Activated effector memory CD4-positive, alpha-beta T cell treated with anti-CD3 and anti-CD28 coated beads, Interleukin-2, amount 50 U/mL, for 16 hours (primary cell): ENCODE measurements around the gene RGS6.

Source experiments
- DNase-seq: peaks from one replicate; pipeline ENCODE4 v3.0.0-alpha.2; 2020

The RGS6 gene

DNA sequence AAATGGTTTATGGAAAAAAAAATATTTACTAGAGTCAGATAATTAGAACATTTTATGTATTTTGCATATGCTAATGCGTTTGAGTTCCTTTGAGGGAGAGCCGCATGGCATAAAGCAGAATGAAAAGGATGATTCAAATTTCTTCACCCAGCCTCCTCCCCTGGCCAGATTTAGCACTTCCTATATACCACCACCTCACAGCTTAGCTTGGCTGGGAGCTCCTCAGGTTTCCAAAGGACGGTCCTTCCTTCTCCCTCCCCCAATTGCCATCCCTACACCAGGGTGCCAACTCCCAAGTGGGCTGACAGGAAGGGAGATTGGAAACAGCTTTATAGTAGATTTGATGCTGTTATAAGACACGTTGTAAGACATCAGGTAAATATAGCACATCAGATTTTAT, 157.4 kb downstream of the RGS6 start:
- DNase-seq: no peak

DNA sequence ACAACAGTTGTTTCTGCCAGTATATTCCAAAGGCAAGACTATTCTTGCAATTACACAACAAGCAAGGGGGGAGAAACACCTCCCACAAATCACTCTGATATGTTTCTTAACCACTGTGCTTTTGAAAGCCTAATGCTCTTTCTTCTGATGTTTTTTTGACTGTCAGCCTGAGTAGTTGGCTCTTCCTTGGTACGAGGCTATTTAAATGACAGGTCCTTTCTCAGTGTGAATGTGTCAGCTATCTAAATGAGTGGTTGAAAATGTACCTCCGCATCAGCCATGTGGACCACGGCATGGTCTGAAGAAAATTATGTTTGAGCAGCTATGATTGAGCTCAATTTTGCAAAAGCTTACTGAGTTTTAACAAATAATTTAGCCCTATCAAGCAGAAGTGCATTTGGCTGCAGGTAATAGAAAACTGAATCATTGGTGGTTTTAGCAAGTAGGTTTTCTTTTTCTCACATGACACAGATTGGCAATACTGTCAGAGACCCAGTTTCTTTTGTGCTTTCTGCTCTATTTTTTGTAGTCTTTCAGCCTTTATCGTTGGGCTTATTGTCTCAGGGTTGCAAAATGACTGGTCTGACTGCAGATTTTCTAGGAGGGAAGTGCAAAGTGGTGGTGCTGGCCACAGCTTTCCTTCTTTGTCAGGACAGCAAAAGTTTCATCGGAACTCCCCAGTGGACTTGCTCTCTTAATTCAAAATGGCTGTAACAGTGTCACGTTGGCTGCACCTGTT, 162.8 kb downstream of the RGS6 start:
- no peak for DNase-seq

DNA sequence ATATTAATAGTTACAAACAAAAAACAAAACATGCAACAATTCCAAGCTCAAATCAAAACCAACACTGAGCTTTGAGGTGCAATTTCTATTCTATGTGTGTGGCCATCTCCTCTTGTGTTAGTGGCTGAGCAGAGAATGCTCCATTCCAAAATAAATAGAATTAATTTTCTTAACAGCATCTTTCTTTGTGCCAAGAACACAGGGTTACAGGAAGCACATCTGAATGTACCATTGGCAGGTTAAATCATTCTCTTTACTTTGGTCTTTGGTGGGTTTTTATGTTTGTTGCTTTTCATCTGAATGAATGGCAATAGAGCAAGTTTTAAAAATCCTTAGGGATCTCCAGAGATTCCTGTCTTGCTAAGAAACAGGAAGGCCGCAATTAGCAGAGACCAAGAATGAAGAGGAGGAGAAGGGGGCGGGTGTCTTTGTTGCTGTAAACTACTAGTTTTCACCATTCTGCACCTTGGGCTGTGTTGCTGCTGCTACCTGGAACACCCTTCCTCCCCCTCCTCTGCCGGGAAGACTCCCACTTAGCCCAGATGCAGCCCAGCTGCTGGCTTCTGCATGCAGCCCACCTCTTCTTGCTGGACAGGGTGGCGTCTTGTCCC, 165.0 kb downstream of the RGS6 start:
- DNase-seq: no peak

DNA sequence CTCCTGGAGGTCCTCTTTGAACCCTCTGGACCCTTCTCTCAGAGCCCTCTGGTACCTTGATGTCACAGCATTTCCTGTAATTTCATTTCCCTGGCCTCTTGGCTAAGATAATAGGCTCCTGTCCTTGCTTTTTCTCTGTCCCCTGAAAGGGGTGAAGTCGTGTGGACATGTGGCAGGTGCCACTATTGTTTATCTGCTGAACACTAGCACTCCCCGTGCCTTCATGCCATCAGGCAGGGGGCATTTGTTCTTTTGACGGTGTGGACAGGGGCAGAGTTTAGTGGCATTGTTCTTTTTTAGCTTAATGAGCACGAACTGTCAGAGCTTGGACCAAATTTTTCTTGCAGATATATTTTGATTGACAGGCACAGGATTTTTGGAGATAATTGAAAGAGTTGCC, 166.0 kb downstream of the RGS6 start:
- DNase-seq: no peak

DNA sequence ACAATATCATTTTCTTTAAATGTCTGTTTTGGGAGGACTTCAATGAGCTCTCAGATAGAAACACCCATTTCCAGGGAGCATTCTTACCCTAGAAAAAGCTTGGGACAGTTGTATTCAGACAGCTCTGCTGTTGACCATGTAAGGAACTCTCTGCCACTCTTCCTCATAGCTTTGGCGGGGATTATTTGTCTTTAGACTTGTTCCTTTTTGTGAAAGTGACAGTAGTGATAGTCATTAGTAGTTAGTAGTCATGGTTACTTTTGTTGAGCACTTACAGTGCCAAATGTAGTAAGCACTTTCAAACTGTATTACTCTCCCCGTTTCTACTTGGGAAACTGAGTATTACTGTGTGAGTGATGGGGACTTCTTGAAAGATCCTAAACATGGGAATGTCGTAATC, 167.3 kb downstream of the RGS6 start:
- no peak for DNase-seq

DNA sequence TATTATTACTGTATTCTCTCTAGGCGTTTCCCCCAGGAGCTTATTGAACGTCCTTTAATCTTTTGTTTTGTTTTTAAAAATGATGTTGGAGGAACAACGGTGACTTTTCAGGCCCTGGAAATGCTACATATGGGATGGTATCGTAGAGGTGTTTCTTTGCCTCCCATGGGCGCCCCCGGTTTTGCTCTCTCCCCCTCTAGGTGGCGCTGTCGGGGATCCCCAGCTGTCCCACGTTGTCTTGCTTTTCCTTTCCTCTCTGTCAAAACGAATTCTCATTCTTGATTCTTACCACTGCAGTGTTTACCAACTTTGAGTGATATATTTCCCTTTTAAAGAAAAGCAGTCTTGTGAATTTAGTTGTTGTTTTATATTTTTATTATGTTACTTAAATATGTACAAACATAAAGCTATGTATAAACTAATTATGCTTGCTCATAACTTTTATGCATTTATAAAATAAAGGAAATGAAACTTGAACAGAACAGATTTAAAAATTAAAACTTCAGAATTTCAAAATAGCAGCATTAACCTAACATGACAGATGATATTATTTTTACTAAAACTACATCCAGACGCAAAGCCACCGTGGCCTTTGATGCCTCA, 171.9 kb downstream of the RGS6 start:
- peak; percentile 76 for DNase-seq

DNA sequence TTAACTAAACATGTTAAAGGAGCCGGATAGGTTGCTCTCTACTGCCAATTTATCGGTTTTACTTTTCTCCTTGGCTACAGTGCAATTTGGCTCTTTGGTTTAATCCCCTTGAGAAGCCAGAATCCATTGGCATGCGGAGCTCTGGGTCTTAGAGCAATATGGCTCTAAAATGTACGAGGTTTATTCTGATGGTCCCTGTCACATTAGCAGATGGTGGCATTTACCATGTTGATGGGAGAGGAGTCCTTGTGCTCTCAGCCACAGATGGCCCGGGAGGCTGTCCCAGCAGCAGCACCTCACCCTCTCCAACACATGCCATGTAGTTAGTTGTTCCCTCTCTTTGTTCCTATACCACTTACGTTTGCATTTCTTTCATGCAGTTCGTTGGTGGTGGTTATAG, 179.7 kb downstream of the RGS6 start:
- DNase-seq: no peak

DNA sequence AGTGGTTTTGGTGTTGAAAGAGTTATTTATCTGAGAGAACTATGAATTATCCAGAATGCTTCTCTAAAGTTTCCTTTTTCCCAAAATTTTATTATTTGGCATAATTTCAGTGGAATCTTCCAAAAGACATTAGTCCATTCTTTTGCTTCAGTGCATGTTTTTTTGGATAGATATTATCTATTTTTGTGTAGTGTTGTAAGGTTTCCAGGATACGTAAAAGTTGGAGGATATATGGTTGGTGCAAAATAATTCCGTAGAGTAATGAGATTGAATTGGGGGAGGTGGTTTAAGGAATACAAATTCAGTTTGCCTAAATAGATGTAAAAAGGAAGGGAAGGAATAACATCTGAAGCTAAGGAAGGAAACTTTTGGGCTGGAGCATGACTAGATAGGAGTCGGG, 186.6 kb downstream of the RGS6 start:
- no peak for DNase-seq

DNA sequence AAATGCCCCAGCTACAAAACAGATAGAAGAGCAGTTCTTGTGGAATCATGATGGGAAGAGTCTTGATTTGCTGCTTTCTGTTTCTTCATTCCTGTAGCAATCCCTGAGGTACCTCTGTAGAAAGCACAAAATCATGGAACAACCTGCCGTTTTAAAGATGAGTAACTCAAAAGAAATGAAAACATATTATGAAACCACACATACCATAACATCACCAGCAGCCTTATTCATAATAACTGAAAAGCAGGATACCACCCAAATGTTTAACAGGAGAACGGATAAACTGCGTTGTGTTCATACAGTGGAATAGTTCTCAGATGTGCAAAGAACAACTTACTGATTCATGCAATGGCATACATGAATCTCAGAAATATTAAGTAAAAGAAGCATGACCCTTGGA, 188.1 kb downstream of the RGS6 start:
- no peak for DNase-seq

DNA sequence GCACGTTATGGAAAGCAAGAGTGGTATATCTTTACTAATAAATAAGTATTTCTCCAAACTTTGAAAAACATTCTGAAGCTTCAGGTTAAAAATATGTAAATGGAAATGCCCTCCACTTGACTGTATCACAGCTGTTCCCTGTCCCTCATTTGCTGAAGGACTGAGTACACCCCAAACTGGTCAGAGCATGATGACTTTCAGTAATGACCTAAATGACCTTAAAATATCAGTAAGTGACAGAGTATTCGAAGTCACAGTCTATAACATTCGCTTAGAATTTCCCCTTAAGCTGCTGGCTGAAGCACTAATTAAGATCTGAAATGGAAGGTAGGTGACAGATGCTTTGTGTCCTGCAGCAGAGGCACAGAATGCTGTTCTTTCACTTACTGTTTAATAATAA, 191.5 kb downstream of the RGS6 start:
- DNase-seq: no peak

DNA sequence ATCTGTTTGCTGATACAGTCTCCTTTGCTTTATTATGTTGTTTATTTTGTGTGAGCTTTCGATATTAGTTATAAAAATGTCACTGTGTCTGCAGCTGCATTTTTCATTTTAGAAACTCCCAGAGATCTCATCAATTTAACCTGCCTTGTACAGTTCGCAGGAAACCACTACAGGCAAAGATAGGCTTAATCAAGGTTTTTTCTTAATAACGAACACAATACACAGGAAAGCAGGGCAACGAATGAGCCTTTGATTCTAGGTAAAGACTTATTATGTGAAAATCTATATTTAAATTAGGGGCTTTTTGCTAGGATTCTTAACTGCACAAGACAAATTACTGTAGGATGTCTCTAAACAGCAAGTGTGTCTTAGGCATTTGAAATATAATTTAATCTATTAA, 191.9 kb downstream of the RGS6 start:
- DNase-seq: no peak

DNA sequence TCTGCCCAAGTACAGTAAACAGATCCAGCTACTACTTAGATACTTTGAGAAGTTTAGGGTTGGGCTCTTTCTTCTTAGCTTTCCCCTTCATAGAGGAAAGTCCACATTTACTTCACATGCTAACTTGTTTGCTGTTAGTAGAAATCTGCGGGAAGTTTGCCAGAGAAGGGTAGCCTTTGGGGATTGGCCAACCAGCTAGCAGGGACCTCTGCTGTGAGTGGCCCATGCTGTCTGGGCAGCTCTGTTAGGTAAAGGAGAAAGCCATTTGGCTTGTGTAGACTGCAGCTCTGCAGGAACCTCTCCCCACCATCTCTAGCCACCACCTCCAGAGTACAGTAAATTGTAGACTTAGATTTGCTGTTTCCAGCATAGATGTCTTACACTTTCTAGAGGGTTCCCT, 193.9 kb downstream of the RGS6 start:
- no peak for DNase-seq

DNA sequence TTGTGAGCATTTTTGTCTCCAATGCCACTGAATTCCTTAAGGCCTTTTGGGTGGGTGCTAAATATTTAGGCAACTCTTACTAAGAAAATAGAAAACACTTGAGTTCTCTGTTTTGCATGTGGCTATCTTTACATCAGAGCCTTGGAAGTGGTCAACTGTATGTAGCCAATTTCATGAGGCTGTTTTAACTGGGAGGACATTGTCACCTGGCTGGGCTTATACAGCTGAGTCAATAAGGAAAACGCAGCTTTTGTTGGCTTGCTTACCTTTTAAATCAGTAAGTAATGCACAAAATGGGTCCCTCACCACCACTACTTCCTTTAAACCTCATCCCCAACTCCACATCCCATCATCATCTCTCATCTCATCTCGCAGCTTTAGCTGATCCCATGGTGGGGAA, 194.3 kb downstream of the RGS6 start:
- no peak for DNase-seq

DNA sequence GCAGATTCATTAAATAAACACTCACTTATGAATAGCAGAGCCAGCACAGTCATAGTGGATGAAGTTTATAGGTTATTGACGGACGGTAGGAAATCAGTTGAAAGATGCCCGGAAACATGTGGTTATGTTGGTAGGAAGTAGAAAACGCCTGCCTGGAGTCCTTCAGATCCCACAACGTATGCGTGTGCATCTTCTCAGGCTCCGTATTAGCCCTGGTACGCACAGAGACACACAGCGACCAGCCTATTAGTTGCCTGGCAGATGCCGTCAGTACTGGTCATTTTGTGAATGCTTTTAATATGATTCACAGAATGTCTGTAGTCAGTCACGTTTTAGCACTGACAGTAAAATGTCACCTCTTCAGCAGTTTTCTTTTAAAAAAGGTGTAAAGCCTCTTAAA, 196.4 kb downstream of the RGS6 start:
- DNase-seq: no peak

DNA sequence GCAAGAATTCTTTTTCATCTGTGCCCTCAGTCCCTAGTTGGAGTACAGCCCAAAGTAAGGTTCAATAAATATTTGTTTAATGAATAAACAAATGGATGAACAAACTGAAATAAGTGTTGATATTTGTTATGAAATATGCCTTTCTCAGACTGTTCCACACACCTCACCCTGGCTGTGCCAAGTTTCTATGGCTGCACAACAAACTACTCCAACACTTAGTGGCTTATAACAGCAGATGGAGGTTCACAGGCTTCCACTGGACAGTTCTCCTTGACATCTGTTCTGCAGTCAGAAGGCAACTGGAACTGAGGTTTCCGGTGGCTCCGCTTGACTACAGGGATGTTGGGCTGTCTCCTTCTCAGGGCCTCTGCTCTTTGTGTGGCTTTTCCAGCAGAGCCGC, 197.1 kb downstream of the RGS6 start:
- no peak for DNase-seq

DNA sequence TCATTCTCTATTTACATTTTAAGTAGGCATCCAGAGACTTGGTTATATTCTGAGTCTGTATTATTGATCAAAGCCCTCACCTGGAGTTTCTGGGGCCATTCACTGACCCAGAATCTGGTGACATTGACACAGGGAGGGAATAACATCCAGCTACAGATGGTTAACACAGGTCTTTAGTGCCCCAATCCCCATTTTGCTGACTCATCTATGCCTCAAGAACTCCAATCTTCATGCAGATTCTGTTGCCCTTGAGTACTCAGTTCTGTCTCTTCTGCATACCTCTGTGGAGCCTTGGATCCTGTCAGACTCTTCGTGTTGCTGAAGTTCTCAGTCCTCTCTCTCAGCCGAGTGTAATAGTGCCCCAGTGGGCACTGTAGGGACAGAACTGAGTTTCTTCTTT, 208.9 kb downstream of the RGS6 start:
- DNase-seq: no peak

DNA sequence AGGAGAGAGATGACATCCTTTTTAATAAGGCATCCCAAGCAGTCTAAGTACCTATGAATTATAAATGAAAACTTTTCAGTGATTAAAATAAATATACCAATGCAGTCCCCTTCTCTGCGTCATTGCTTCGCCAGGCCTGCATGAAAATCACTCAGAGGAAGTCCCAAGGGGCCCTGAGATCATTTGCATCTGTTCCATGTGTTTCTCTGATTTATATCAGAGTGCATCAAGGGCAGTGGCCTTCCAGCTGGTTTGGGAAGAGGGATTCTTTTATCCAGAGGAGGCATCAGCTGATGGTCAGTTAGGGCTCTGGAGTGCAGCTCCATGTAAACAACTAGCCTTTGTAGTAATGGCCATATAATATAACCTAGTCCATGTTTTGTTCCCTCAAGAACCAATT, 210.1 kb downstream of the RGS6 start:
- no peak for DNase-seq

DNA sequence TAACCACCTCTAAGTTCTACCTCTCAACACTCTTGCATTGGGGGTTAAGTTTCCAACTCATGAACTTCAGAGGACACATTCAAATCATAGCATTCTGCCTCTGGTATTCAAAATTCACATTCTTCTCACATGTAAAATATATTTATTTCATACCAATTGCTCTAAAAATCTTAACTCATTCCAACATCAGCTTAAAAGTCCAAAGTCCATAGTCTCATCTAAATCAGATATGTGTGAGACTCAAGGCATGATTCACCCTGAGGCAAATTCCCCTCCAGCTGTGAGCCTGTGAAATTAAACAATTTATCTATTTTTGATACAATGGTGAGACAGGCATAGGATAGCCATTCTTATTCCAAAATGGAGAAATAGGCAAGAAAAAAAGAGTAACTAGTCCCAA, 214.0 kb downstream of the RGS6 start:
- no peak for DNase-seq

DNA sequence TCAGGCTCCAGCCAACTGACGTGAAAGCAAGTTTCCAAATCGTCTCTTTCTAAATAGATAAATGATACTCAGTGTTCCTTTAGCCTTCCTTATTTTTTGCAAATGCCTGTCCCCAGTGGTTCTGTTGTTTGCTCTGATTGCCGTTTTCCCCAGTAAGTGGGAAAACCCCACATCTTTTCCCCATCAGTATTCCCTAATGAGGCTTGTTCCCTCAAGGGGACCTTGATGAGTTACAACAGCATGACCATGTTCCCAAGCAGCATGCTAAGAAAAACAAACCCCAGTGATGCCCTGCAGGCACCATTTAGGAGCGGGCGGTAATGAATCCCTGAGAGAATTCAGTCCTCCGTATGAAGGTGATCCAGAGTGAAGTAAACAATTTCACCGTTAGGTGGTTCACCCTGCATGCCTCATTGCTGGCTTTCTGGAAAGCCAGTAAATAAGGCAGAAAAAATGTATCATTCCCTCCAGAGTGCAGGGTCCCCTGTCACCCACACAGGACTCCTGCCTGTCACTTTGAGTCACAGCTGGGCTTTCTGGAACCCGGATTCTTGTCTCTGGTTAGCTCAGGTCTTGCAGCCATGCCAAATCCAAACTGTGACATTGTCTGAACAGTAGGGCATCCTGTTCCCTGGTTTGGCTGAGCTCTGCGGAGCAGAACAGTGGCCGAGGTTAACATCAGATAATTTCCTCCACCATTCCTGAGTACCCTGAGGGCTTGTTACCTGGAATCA, 222.6 kb downstream of the RGS6 start:
- DNase-seq: no peak

DNA sequence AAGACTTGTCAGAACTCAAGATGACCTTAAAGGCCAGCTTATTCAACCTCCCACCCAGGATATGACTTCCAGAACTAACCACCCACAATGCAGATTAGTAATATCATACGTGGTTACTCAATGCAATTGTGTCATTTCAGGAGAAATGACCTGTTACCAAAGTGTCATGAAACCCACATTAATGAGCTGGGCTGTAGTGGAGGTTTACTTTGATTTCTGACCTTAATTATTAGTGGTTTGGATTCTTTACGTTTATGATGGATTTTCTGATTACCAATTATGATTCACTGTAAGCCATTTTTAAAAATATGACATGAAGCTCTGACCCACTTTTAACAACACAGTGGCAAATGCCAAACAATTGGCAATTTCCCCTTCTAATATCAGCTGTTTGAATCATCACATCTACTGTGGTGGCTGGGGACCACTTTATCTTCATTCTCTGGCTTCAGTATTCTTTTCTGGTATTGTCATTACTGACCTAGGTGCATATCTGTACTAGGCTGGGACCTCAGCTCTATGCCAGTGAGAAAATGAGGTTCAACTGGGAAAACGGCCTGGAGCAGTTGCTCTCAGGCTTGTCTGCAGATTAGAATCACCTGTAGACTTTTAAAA, 223.3 kb downstream of the RGS6 start:
- no peak for DNase-seq

DNA sequence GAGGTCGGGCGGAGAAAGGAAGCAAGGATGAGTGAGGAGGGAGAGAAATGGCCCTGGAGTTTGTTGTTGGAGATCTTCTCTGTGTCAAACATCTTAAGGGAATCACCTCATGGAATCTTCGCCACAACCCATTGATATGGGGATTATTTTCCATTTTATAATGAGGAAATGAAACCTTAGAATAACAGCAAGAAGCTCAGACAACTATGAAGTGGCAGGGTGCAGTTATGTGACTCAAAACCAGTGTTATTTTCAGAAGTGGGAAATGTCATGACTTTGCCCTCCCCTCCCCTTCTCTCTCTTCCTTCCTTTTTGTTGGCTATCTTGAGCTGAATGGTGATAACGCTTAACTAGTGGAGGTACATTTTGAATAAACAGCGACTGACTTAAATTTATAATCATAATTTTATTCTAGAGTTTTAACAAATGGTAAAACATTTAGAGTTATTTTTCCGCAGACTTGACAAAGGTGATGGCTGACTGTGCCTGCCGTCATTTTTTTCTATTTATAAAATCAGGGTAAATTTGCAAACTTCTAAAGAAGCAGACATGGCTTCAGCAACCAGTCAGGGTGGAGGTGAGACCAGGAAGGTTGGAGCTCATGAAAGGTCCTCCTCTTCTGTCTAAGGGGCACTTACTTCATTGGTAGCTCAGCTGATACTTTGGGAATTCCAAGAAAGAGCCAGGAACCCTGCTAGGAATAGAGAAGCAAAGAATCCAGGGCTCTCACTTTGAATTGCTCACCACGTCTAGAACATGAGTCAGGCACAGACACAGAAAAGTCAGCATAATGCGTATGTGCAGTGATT, 232.4 kb downstream of the RGS6 start:
- no peak for DNase-seq

DNA sequence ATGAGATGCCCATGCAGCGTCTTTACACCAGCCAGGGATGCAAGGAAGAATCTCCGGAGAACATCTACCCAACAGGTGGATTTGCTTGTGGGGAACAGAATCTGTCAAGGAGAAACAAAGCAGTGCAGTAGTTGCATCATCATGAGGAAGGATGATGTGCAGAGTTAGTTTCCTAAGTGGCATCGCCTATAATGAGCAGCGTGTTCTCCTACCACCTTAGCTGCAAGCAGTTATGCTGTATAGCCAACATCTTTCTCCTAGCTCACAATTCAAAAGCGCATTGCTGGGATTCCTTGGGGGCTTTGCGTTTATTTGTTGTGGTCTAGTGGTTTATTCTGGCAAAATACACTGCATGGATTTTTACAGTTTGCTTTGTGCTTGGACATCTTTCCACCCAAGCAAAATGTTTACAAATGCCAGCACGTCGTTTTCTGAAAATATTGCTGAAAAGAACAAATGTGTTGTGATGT, 233.0 kb downstream of the RGS6 start:
- DNase-seq: no peak

DNA sequence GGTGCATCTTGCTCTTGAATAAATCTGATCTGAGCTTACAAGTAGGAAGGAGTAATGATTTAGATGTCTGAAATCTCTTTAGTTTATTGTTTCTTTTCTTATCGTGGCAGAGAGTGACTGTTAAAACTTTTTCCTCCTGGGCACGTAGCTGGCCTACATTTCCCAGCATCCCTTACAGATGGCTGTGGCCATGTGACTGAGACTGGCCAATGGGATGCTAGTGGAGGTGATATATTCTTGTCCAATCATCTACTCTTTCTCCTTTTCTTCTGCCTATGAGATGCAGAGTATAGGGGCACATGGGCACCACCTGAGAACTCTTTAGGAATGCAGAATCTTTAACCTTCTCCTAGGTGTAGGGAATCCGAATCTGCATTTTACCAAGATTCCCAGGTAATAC, 237.3 kb downstream of the RGS6 start:
- DNase-seq: no peak
